IPS-18a (cell line): ENCODE measurements around the gene TRIL.
A peak's percentile ranks its signal among the peaks of the same experiment; 100 is the strongest.

Experiments
- H3K27ac ChIP-seq: one replicate; pipeline ENCODE4 v1.5.1; 2013; ENCODE audit warnings: low read length
- H3K27me3 ChIP-seq: one replicate; pipeline ENCODE4 v1.6.1; 2013; ENCODE audit warnings: mild to moderate bottlenecking, low read length; ENCODE audit not compliant: control insufficient read depth, insufficient read depth
- H3K36me3 ChIP-seq: one replicate; pipeline ENCODE4 v1.6.1; 2013; ENCODE audit warnings: low read depth, low read length; ENCODE audit not compliant: control insufficient read depth
- H3K4me1 ChIP-seq: one replicate; pipeline ENCODE4 v1.6.1; 2013; ENCODE audit warnings: low read depth, low read length; ENCODE audit not compliant: control insufficient read depth
- H3K4me3 ChIP-seq: one replicate; pipeline ENCODE4 v1.5.1; 2013; ENCODE audit warnings: low read length
- H3K9ac ChIP-seq: one replicate; pipeline ENCODE4 v1.6.1; 2013; ENCODE audit warnings: mild to moderate bottlenecking, low read length, moderate library complexity
- H3K9me3 ChIP-seq: one replicate; pipeline ENCODE4 v1.6.1; 2013; ENCODE audit warnings: low read depth, low read length; ENCODE audit not compliant: control insufficient read depth

TRIL gene

DNA sequence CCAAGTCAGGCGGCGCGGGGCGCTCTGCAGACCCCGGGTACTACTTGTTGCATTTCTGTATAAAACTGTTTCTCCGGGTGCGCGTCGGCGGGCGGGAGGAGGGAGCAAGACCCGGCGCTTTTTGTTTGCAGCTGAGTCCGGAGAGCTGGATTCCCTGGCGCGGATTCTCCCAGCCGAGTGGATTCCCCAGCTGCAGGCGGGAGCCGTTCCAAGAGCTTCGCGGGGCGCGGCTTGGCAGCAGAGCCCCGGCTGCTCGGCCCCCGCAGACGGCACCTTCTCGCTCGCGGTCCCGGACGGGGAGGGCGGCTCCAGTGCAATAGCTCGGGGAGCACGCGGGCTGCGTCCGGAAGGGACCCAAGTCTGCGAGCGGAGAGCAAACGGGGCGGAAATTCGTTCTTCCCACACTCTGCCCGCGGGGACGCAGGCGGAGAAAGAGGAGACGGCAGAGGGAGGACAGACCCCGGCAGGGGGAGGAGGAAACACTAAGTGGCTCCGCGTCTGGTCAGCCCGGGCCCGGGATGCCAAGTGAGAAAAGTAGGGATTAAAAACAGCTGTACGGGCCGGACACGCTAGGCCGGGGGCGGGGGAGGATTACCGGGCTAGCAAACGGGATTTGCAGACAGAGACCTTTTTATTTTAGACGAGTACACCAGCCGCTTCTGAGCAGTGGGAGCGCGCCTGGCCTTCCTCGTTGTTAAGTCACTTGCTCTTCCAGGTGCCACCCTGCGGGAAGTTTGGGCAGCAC is at the start of gene TRIL:
TSS of gene TRIL (minus strand) at position 96 of the 745 bp plus-strand sequence. CDS start 284 bp downstream, outside the sequence.
- Histone ChIP-seq H3K4me3 (peak within 1 kb of the TSS; percentile 63), H3K9me3 (no peaks in the 10 kb centered on the region), H3K4me1 (peaks cover 20% of the 10 kb centered on the region), H3K27ac (no peak within 1 kb of the TSS), H3K9ac (peak within 1 kb of the TSS; percentile 23), H3K27me3 (peaks cover 61% of the 10 kb centered on the region), H3K36me3 (no peaks in the 10 kb centered on the region)

GRCh38 chr7:29007127-29007526 is 49.0 kb upstream of the TRIL start:
- Histone ChIP-seq H3K27me3 (no peaks in the 10 kb centered on the region), H3K4me1 (peaks cover 5% of the 10 kb centered on the region), H3K4me3 (no peak overlapping the region), H3K27ac (no peak overlapping the region), H3K9ac (no peak overlapping the region), H3K9me3 (no peaks in the 10 kb centered on the region), H3K36me3 (no peaks in the 10 kb centered on the region)

DNA sequence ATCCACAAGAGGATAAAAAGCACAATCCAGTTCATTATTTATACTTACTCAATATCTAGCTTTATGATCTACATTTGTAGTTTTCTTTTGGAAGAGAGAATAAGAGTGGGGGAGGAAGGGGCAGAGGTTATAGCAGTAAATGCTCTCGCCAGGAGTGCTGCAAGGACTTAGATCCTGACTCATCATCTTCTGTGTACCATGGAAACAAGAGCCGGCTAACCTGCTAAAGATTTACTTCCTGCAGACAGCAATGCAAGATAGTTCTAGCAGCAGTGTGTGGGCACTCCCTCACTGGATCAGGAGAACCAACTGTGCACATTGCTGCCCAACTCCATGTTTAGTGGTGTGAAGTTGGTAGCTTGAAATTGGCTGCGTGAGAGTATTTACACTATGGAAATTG is 47.7 kb upstream of the TRIL start:
- Histone ChIP-seq H3K4me3 (no peak overlapping the region), H3K27me3 (no peaks in the 10 kb centered on the region), H3K4me1 (peaks cover 5% of the 10 kb centered on the region), H3K9me3 (no peaks in the 10 kb centered on the region), H3K36me3 (no peaks in the 10 kb centered on the region), H3K27ac (no peak overlapping the region), H3K9ac (no peak overlapping the region)

DNA sequence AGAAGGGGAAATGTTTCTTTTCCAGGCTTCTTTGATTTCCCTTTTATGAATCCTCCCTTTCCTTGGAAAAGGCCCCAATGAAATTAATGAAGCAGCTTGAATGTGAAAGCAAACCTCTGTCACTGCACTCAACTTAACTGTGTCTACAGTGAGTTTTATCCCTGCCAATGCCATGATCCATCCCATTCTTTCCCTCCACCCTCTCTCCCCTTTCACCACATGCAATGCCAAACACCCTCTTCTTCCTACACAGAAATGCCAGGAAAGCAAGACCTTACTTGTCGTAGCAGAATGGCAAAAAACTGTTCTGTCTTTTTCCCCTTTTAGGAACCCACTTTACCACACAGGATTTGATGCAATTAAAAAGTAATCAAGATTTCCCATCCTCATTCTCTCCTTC is 47.3 kb upstream of the TRIL start:
- Histone ChIP-seq H3K4me3 (no peak overlapping the region), H3K4me1 (peaks cover 5% of the 10 kb centered on the region), H3K36me3 (no peaks in the 10 kb centered on the region), H3K27me3 (no peaks in the 10 kb centered on the region), H3K9me3 (no peaks in the 10 kb centered on the region), H3K27ac (no peak overlapping the region), H3K9ac (no peak overlapping the region)

- Histone ChIP-seq H3K9ac (no peak overlapping the region), H3K27me3 (no peaks in the 10 kb centered on the region), H3K36me3 (no peaks in the 10 kb centered on the region), H3K9me3 (no peaks in the 10 kb centered on the region), H3K4me1 (peaks cover 7% of the 10 kb centered on the region), H3K4me3 (no peak overlapping the region), H3K27ac (no peak overlapping the region)
Measured at GRCh38 chr7:29003703-29004102, 45.6 kb upstream of the TRIL start.

DNA sequence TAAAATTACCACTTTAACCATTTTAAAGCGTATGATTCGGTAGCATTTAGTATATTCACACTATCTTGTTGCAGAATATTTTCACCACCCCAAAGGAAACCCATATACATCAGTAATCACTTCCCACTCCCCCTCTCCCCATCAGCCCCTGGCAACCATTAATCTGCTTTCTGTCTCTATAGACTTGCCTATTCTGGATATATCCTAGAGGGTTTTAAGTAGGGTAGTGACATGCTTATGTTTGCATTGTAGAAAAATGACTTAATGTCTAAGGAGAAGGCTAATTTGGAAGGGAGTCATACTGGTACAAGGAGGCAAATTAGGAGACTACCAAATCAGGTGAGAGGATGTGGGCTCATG is 42.6 kb upstream of the TRIL start:
- Histone ChIP-seq H3K4me1 (peaks cover 12% of the 10 kb centered on the region), H3K9me3 (no peaks in the 10 kb centered on the region), H3K36me3 (no peaks in the 10 kb centered on the region), H3K4me3 (no peak overlapping the region), H3K27me3 (no peaks in the 10 kb centered on the region), H3K27ac (no peak overlapping the region), H3K9ac (no peak overlapping the region)

DNA sequence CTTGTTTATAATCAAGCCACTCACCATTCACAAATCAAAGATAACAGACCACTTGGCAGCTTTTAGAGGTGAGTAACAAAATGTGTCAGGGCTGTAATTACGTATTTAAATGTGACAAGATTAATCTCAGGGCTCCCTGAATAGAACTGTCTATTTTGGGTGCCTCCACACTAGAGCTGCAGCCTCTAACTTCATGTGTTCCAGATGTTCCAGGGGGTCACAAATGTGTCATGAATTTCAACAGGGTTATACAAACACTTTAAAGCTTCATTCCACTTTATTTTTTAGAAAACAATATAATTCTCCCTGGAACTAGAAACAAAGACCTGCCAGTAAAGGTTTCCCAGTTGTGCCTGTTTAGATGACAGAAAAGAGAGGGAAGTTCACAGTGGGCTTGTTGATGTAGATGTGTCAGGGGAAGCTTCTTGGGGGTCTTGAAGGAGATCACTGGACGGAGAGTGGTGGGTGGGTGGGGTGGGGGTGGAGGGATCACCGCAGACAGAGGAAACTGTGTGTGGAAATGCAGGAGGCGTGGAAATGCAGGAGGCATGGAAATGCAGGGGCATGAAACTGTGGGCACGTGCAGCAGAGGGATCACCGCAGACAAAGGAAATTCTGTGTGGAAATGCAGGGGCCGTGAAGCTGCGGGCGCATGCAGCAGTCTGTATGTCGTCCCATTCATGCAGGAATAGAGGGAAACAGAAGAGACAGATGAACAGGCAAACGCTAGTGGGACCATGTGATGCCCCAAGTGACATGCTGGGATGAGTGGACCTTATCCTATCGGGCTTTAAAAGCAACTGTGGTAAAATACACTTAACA is 42.0 kb upstream of the TRIL start:
- peaks cover 12% of the 10 kb centered on the region for H3K4me1 ChIP-seq
- H3K27ac ChIP-seq = no peak overlapping the region
- H3K36me3 ChIP-seq = no peaks in the 10 kb centered on the region
- H3K27me3 ChIP-seq = no peaks in the 10 kb centered on the region
- H3K9ac ChIP-seq = no peak overlapping the region
- no peaks in the 10 kb centered on the region for H3K9me3 ChIP-seq
- no peak overlapping the region for H3K4me3 ChIP-seq

DNA sequence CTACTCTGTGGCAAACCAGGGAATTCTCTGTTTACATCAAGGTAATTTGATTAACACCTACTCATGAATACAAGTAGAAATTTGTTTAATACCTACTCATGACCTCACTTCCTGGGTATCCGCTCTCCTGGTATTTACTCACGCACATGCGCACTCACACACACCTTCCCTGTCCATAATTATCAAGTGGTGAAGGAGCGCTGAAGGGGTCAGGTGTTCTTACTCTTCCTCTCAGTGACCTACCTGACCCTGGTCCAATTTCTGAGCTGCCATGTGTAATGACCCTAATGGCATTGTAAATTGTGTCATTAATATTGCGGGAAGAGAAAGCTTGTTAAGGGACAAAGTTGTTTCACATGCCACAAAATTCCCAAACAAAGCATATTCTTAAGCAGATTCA is 41.3 kb upstream of the TRIL start:
- Histone ChIP-seq H3K4me3 (no peak overlapping the region), H3K27ac (no peak overlapping the region), H3K27me3 (no peaks in the 10 kb centered on the region), H3K9me3 (no peaks in the 10 kb centered on the region), H3K9ac (no peak overlapping the region), H3K36me3 (no peaks in the 10 kb centered on the region), H3K4me1 (peaks cover 12% of the 10 kb centered on the region)

GRCh38 chr7:28998105-28998504 is 40.0 kb upstream of the TRIL start:
- Histone ChIP-seq H3K9ac (no peak overlapping the region), H3K36me3 (no peaks in the 10 kb centered on the region), H3K9me3 (no peaks in the 10 kb centered on the region), H3K27me3 (no peaks in the 10 kb centered on the region), H3K4me3 (no peak overlapping the region), H3K27ac (no peak overlapping the region), H3K4me1 (peaks cover 12% of the 10 kb centered on the region)

GRCh38 chr7:28996836-28997235 is 38.7 kb upstream of the TRIL start:
- Histone ChIP-seq H3K4me3 (no peak overlapping the region), H3K27ac (no peak overlapping the region), H3K27me3 (no peaks in the 10 kb centered on the region), H3K9ac (no peak overlapping the region), H3K9me3 (no peaks in the 10 kb centered on the region), H3K4me1 (peaks cover 12% of the 10 kb centered on the region), H3K36me3 (no peaks in the 10 kb centered on the region)

- no peak overlapping the region for H3K9ac ChIP-seq
Measured at GRCh38 chr7:28993371-28993770, 35.2 kb upstream of the TRIL start.

GRCh38 chr7:28992798-28993197 is 34.7 kb upstream of the TRIL start:
- Histone ChIP-seq H3K36me3 (no peaks in the 10 kb centered on the region), H3K9me3 (no peaks in the 10 kb centered on the region)

More at GRCh38 chr7:28993371-28993770, 35.2 kb upstream of the TRIL start:
- Histone ChIP-seq H3K27me3 (no peaks in the 10 kb centered on the region), H3K27ac (no peak overlapping the region), H3K4me3 (no peak overlapping the region), H3K36me3 (no peaks in the 10 kb centered on the region), H3K9me3 (no peaks in the 10 kb centered on the region), H3K4me1 (peaks cover 17% of the 10 kb centered on the region)

More at GRCh38 chr7:28992798-28993197, 34.7 kb upstream of the TRIL start:
- peaks cover 11% of the 10 kb centered on the region for H3K4me1 ChIP-seq
- H3K4me3 ChIP-seq = no peak overlapping the region
- no peaks in the 10 kb centered on the region for H3K27me3 ChIP-seq
- H3K27ac ChIP-seq = no peak overlapping the region
- H3K9ac ChIP-seq = no peak overlapping the region
